ENCODE measurements around the gene TBL1XR1.

TBL1XR1 gene

DNA sequence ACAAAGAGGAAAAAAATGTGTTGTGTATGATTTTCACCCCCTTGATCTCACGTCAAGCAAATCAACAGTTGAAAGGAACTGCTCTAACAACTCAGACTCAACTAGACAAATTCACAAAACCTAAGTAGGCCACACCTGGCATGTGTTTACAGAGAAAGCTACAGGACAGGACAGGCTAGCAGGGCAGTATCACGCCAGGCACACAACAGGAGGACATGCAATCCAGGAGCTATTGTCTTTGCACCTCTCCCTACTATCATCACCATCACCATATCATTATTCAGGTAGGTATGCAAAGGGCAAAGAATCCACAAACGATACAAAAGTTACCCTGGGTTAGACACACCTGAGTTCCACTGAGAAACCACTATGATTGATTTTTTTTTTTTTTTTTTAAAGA lies 86.4 kb downstream of the TBL1XR1 start:
- in situ Hi-C loops (cut with MboI; ENCODE audit: low sequenced_read_pairs) = no loop called here

- in situ Hi-C loops (cut with MboI; ENCODE audit: low sequenced_read_pairs) = no loop called here
Observed at GRCh38 chr3:177110386-177110785, 86.9 kb downstream of the TBL1XR1 start.

DNA sequence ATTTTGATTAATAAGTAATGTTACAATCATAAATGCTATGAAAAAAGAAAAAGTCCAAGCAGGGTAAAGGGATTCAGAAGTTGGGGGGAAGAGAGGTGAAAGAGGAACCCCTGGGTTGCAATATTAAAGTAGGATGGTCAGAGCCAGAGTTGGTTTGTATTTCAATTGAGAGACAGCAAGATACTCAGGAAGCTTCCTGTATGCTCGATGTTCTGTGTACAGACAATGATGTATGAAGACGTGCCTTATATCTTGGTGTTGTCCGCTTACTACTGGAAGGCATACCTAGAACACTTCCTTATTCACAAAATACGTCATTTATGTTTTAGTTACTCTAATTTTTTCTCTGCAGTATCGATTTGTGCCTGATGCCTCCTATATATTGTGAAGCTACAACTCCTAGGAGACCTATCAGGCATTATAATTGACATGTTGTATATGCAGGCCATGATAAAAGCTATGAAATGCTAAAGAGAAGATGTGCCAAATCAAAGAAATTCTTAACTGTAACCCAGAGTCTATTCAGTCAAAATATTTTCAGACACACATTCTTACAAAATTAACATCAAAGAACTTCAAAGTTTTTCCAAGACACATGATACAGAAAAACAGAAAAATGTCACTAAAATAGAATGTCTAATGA lies 87.5 kb downstream of the TBL1XR1 start:
- in situ Hi-C loops (cut with MboI; ENCODE audit: low sequenced_read_pairs) = no loop called here

DNA sequence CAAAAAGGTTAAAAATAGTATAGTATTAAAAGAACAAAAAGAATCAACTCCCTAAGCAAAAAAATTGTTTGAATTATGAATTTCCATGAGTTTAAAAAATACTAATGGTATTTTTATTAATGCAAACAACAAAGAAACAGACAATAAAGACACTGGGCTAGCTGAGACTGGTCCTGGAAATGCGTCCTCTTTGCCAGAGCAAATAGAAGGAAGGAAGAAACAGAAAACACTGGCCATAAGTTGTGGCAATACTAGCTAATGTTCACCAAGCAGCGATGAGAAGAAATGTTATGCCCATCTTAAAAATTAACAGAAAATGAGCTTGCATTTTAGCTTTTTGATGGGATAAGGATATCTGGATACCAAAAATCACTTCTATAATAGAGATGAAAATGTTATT lies 88.6 kb downstream of the TBL1XR1 start:
- in situ Hi-C loops (cut with MboI; ENCODE audit: low sequenced_read_pairs) = no loop called here

DNA sequence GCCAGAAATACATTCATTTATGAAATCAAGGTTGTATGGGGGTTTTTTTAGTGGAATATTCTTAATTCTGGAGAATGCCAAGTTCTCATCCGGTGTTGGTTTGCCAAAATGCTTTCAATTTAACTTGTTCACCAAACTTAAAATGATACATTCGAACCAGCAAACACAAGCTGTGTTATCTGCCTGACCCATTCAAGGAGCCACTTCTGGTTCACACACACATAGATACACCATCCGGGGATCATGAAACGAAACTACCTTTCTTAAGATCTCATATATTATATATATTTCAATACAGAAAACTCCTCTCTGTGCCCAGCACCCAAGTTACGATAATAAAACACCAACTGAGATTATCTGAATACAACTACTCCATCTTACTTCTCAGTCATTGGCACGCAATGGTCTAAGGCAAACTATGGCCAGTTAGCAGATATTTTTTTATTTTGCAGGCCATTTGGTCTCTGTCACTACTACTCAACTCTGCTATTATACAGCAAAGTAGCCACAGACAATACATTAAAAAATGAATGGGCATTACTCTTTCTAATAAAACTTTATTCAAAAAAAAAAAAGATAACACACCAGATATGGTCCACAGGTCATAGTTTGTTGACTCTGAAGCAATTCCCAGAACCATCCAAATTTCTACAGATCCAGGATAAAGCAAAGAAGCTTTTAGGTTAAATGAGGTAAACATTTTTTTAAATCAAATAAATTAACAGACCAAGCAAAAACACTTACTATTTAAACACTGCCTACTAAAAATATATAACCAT lies 89.6 kb downstream of the TBL1XR1 start:
- in situ Hi-C loops (cut with MboI; ENCODE audit: low sequenced_read_pairs) = no loop called here

- in situ Hi-C loops (cut with MboI; ENCODE audit: low sequenced_read_pairs) = no loop called here
Observed at GRCh38 chr3:177106594-177106993, 90.7 kb downstream of the TBL1XR1 start.

GRCh38 chr3:177106184-177106583 lies 91.1 kb downstream of the TBL1XR1 start:
- in situ Hi-C loops (cut with MboI; ENCODE audit: low sequenced_read_pairs) = no loop called here

DNA sequence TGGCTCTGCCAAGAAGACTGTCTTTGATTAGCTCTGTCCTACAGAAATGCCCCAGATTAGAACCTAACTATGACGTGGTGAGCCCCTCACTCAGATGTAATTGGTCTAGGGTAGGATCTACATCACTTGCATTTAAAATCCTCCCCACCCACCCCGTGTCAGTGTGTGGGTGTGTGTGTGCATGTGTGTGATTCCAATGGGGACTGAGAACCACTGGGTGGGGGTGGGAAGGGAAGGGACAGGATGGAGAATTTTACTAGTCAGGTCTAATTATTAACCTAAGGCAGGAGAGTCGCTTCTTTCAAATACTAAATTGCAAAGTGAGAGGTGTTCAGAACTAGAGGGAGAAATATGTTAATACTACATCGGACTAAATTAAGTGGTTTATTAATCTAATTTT lies 91.7 kb downstream of the TBL1XR1 start:
- in situ Hi-C loops (cut with MboI; ENCODE audit: low sequenced_read_pairs) = no loop called here

GRCh38 chr3:177104299-177104992 lies 92.8 kb downstream of the TBL1XR1 start:
- in situ Hi-C loops (cut with MboI; ENCODE audit: low sequenced_read_pairs) = no loop called here

GRCh38 chr3:177102553-177102952 lies 94.7 kb downstream of the TBL1XR1 start:
- in situ Hi-C loops (cut with MboI; ENCODE audit: low sequenced_read_pairs) = no loop called here

GRCh38 chr3:177098551-177098950 lies 98.7 kb downstream of the TBL1XR1 start:
- in situ Hi-C loops (cut with MboI; ENCODE audit: low sequenced_read_pairs) = no loop called here

DNA sequence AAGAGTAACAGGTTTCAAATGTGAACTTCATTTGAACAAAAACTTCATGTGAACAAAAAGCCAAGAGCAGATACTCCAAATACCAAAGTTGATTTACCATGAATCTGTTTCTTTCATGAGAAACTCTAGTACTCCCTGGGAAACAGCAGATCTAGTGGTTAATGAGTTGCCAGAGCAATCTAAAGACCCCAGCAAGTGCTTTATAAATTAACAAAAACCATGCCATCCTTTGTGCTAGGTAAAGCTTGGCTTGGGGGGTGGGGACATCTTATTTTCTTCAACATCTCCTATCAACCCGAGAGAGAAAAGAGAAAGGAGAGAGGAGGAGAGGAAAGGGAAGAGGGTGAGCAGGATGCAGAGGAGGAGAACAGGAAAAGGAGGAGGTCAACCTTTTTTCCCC lies 100.7 kb downstream of the TBL1XR1 start:
- in situ Hi-C loops (cut with MboI; ENCODE audit: low sequenced_read_pairs) = no loop called here

GRCh38 chr3:177093966-177094365 lies 103.3 kb downstream of the TBL1XR1 start:
- in situ Hi-C loops (cut with MboI; ENCODE audit: low sequenced_read_pairs) = no loop called here

GRCh38 chr3:177089901-177090300 lies 107.4 kb downstream of the TBL1XR1 start:
- in situ Hi-C loops (cut with MboI; ENCODE audit: low sequenced_read_pairs) = no loop called here

DNA sequence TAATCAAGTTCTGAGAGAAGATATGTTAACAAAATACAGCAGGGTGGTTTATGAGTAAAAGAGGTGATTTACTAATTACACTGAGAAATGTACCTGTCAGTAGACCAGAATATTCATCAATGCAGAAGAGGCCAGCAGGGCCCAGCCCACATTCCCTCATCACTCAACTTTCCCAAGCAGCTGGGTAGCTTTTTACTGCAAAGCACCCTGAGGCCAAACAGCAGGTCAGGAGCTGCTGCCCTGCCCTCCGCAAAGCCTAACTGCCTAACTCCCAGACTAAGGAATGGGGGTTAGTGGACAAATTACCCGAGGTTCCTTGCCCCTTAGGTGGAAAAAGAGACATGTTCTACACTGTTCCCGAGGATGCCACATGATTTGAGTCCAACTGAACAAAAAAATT lies 108.2 kb downstream of the TBL1XR1 start:
- in situ Hi-C loops (cut with MboI; ENCODE audit: low sequenced_read_pairs) = no loop called here

DNA sequence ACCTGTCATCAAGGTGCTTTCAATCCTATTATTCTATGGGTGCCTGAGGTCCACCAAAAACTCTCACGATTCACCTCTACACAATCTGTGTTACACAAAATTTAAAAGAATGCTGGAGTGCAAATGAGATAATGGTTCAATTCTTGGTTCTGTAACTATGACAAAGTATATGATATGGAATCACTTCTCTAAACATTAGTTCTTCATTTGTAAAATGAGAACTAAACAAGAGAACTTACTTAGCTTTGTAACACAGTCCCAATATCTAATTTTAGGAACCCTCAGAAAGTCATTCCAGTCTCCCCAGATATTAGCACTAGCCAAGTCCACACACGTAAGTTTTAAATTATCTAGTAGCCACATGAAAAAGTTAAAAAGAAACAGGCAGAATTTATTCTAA lies 111.5 kb downstream of the TBL1XR1 start:
- in situ Hi-C loops (cut with MboI; ENCODE audit: low sequenced_read_pairs) = no loop called here

DNA sequence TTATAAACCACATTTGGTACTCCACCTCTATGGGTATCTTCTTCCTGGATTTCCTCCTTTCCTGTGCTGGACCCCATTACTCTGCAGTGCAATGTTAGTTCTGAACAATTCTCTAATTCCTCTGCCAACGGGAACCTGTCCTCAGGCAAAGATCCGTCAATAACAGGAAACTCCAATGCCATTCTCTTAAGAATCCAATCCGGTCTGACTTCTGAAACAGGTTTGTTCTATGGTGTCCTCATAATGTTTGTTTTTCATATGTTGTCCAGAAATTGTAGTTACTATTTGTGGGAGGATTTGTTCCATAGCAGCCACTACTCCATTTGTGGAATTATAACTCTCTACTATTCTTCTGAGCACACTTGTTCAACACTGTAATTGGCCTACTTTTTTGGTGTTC lies 112.7 kb downstream of the TBL1XR1 start:
- in situ Hi-C loops (cut with MboI; ENCODE audit: low sequenced_read_pairs) = no loop called here

DNA sequence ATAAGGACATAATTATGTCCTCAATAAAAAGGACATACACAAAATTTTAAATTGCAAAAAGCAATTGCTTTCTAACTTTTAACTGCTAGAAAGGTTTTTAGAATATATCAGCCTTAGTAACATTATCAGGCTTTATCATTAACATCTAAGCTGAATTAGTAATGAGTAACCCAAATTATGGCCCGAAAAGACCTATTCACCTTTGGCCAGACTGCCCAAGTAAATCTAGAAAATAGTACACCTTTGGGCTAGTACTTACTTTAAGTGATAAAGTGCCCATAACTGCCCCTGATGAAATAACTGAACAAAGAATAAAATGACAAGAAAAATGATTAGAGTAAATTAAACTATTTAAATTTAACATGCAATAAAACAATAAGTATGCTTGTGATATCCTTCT lies 117.2 kb downstream of the TBL1XR1 start:
- in situ Hi-C loops (cut with MboI; ENCODE audit: low sequenced_read_pairs) = no loop called here

DNA sequence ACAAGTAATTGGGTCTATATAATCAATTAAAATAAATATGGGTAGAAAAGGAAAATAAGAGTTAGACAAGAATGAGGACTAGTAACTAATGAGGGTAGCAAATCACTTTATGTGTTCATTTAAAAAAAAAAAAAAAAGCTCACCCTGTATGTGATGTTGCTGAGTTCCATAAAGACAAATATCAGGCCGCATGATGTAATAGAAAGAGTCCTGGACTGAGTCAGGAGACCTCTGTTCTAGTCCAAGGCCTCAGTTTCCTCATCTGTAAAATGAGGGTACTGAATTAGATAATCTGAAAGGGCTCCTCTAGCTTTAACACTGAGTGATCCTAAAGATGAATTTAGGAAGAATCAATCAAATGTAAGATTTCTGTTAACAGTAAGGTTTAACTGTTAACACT lies 117.6 kb downstream of the TBL1XR1 start:
- in situ Hi-C loops (cut with MboI; ENCODE audit: low sequenced_read_pairs) = no loop called here

GRCh38 chr3:177071496-177072156 lies 125.7 kb downstream of the TBL1XR1 start:
- in situ Hi-C loops (cut with MboI; ENCODE audit: low sequenced_read_pairs) = no loop called here

- in situ Hi-C loops (cut with MboI; ENCODE audit: low sequenced_read_pairs) = no loop called here
Observed at GRCh38 chr3:177069514-177070329, 127.6 kb downstream of the TBL1XR1 start.
